Breast epithelium (tissue), 3 donors: ENCODE results near the gene DMD.

Experiments
- POLR2A ChIP-seq: fragments of 450-650 bp; IDR thresholded peaks from one replicate; pipeline ENCODE4 v1.6.1; 2016; ENCODE audit warnings: antibody characterized with exemption, mild to moderate bottlenecking, moderate library complexity
- TF ChIP-seq, protein P1 (sequence below), 3 donors: fragments of 450-650 bp; IDR thresholded peaks; one replicate each; pipeline ENCODE4 v1.5.1; 2016 to 2017; ENCODE audit warnings: antibody characterized with exemption in 3 of 3, mild to moderate bottlenecking in 3 of 3, moderate library complexity in 3 of 3

GRCh38 chrX:32480019-32480418 is 731.3 kb downstream of the DMD start:
- no peak for TF ChIP-seq POLR2A
- TF ChIP-seq, protein P1, sequence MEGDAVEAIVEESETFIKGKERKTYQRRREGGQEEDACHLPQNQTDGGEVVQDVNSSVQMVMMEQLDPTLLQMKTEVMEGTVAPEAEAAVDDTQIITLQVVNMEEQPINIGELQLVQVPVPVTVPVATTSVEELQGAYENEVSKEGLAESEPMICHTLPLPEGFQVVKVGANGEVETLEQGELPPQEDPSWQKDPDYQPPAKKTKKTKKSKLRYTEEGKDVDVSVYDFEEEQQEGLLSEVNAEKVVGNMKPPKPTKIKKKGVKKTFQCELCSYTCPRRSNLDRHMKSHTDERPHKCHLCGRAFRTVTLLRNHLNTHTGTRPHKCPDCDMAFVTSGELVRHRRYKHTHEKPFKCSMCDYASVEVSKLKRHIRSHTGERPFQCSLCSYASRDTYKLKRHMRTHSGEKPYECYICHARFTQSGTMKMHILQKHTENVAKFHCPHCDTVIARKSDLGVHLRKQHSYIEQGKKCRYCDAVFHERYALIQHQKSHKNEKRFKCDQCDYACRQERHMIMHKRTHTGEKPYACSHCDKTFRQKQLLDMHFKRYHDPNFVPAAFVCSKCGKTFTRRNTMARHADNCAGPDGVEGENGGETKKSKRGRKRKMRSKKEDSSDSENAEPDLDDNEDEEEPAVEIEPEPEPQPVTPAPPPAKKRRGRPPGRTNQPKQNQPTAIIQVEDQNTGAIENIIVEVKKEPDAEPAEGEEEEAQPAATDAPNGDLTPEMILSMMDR (IDR thresholded peaks at IDR 0.05) = no peak
